Measurements from ENCODE around the gene MRGPRX1.
"Not testable (repeated sequence)": the region's sequence is repeated elsewhere in the genome, so short reads cannot be mapped to it uniquely, and the experiment has no call there.

The MRGPRX1 gene

GRCh38 chr11:18939314-18939713, at the start of gene MRGPRX1:
Gene MRGPRX1, minus strand, starts transcription at chr11:18939414. Its CDS starts 4,630 bp downstream, at chr11:18934784.
- no peak for DNase-seq

DNA sequence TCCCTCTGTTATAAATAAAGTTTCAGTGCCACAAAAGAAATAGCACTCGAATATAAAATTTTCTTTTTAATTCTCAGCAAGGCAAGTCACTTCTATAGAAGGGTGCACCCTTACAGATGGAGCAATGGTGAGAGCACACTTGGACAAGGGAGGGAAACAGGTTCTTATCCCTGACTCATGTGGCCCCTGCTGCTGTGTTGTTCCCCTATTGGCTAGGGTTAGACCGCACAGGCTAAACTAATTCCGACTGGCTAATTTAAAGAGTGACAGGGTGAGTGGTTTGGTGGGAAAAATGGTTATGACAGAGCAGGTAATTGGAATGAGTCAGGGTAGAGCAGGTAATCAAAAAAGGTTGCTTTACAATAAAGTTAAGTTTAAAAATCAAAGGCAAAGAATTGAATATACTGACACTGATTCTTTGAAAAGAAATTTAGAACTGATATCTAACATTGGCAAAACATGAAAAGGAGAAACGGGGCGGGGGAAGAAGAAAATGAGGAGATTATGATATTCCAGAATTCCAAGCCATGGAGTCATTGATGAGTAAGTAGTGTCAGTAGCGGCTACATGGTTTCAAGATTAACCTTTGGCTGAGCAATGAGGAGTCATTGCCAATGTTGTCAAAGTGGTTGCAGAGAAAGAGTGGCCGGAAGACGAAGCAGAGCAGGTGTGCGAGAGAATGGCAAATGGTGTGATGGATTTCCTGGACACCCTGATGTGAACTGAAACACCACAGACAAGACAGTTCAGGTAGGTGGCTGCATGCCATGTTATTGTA, 48.4 kb upstream of the MRGPRX1 start:
- DNase-seq, result no peak

- DNase-seq, result no peak
These were observed 47.5 kb upstream of the MRGPRX1 start for GRCh38 chr11:18986744-18987143.

DNA sequence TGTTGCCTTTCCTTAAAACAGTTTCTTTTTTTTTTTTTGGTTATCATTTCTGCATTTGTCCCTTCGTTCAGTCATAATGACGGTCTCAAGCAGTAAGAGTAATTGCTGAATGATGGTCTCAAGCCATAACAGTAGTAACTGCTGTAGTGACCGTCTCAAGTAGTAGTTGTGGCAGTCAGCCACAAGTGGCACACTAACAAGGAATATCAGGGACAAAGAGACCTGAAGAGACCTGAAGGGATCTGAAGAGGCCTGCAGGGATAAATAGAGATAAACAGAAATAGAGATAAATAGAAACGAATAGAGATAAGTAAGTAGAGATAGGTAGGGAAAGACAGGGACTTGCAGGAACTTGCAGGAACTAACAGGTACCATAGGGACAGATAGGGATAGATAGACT, 42.7 kb upstream of the MRGPRX1 start:
- no peak for DNase-seq

- no peak for DNase-seq
These were observed 35.0 kb upstream of the MRGPRX1 start for GRCh38 chr11:18974192-18974591.

- DNase-seq, result no peak
These were observed 33.1 kb upstream of the MRGPRX1 start for GRCh38 chr11:18972336-18972735.

DNA sequence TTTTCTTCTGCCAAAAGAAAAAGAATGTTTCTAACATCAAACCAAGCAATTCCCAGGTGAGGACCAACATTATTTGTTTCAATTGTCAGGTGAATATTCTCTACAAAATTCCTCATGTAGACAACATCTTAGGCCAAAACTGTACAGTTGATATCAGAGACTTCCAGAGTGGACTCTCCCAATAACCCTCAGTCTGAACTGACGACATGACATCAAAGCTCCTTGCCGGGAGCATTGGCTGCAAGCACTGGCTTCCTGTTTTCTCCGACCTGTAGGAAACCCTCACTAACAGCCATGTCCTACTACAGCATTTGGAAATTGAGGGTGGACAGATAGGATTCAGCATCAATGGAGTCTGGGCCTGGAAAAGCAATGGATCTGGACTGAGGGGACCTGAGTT, 30.5 kb upstream of the MRGPRX1 start:
- DNase-seq, result no peak

GRCh38 chr11:18958221-18958910, 19.2 kb upstream of the MRGPRX1 start:
- no peak for DNase-seq

- no peak for DNase-seq
These were observed 17.4 kb upstream of the MRGPRX1 start for GRCh38 chr11:18956630-18957029.

DNA sequence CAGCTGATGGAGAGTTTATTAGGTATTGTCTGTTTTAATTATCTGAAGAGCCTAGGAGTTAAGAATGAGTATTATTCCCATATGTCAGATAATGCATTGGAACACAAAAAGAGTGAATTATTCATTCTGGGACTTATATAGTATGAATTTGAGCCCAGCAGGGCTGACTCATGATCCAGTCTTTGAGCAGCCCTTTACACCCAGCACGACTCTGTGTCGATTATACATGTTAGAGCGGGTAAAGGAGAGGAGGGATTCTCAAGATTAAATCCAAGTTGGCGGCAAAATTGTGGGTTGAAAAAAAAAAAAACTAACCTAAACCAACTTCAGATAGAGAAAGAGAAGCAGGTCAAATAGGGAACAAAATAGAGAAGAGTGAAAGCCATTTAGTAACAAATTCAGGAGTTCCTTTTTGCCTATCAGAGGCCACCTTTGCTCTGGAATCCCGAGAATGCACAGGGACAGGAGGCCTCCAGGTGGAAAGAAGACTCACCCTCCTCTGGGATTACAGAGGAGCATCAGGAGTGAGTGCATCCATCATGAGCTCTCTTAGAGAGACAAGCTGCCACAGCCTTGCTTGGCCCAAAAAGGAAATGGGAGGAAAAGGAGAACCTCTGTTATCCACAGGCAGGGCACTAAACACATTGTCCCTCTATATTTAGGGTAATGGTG, 3.1 kb downstream of the MRGPRX1 start:
- DNase-seq, result no peak

DNA sequence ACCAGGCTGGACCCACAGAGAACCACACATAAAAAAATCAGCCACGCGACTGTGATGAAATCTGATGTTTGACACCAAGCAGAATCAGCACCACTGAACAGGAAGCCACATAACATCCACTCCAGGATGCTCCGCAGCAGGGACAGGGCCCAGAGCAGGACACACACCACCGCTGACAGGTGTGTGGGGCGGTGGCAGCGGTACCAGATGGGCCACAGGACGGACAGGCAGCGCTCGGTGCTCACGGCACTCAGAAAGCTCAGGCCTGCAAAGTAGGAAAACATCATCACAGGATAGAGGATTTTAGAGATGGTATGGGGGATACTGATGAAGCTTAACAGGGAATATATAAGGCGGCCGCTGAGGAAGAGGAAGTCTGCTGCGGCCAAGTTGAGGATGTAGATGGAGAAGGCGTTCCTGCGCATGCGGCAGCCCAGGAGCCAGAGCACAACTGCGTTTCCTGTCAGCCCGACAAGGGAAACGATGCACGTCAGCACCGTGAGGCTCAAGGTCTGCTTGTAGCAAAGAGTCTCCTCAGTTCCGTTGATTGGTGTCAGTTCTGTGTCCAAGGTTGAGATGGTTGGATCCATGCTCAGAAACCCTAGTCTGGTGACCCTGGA, 4.9 kb downstream of the MRGPRX1 start:
- DNase-seq, result no peak

DNA sequence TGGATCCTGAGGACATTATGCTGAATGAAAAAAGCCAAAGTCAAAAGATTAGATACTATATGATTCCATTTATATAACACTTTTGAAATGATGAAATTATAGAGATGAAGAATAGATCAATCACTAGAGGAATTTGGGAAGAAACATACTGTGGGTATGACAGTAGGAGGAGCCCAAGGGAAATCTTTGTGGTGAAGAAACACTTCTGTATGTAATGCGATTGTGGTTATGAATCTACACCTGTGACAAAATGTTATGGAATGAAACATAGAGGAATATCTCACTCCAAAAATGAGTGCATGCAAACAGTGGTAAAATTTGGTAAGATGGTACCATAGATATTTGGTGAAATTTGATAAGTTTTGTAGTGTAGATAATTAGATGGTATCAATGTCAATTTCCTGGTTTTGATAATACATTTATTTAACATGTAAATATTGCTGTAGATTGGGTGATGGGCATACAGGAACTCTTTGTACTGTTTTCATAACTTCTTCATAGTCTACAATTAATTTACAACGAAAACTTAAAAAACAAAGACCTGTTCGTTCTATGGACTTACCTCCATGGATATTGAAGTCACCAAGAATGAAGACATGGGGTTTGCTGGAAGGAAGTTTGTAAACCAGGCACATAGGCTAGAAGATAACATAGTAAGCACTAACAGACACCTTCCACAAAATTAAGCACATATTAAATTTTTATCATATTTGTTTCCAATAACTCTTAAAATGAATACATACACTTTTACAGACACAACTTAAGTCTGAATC, 11.5 kb downstream of the MRGPRX1 start:
- no peak for DNase-seq

DNA sequence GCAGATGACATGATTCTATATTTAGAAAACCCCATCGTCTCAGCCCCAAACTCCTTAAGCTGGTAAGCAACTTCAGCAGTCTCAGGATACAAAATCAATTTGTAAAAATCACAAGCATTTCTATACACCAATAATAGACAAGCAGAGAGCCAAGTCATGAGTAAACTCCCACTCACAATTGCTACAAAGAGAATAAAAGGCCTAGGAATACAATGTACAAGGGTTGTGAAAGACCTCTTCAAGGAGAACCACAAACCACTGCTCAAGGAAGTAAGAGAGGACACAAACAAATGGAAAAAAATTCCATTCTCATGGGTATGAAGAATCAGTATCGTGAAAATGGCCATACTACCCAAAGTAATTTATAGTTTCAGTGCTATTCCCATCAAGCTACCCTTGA, 13.8 kb downstream of the MRGPRX1 start:
- not testable (repeated sequence) for DNase-seq

DNA sequence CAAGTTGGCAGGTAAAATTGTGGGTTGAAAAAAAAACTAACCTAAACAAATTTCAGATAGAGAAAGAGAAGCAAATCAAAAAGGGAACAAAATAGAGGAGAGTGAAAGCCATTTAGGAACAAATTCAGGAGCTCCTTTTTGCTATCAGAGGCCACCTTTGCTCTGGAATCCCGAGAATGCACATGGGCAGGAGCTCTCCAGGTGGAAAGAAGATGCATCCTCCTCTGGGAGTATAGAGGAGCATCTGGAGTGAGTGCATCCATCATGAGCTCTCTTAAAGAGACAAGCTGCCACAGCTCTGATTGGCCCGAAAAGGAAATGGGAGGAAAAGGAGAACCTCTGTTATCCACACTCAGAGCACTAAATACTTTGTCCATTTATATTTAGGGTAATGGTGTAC, 26.3 kb downstream of the MRGPRX1 start:
- DNase-seq, result no peak

DNA sequence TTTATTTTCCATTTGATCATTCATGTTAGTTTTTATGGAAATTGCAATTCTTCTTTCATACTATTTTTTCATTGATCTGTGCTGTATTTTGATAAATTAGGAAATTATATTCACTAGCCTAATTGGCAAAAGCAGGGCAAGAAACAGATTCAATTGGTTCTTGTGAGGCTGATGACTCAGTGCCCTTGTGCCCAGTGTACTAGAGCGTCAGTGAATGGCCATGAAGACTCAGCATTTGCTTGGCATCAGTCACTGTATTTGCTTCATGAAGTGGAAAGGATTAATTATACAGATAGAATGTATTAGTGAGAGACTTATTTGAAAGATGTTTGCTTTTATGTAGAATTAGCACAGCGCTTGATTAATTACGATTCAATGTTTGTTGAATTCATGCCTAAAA, 31.8 kb downstream of the MRGPRX1 start:
- no peak for DNase-seq

DNA sequence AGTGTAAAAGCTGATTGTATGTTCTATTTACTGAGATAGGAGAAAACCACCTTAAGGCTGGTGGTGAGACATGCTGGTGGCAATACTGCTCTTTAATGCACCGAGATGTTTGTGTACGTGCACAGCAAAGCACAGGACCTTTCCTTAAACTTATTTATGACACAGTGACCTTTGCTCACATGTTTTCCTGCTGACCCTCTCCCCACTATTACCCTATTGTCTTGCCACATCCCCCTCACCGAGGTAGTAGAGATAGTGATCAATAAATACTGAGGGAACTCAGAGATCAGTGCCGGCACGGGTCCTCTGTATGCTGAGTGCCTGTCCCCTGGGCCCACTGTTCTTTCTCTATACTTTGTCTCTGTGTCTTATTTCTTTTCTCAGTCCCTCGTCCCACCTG, 38.6 kb downstream of the MRGPRX1 start:
- not testable (repeated sequence) for DNase-seq

GRCh38 chr11:18900151-18900611, 39.0 kb downstream of the MRGPRX1 start:
- DNase-seq, result peak; percentile 15

- not testable (repeated sequence) for DNase-seq
These were observed 47.5 kb downstream of the MRGPRX1 start for GRCh38 chr11:18891712-18892111.

- DNase-seq, result no peak
These were observed 48.6 kb downstream of the MRGPRX1 start for GRCh38 chr11:18890615-18891014.
